Brain microvascular endothelial cell (primary cell): Measurements from ENCODE around the gene PARP1.

Experiments
- DNase-seq: peaks from one replicate; pipeline ENCODE4 v3.0.0-alpha.2; 2020
- H3K27ac ChIP-seq: fragments of 250-450 bp; sonication (Bioruptor Pico); 2 replicates; pipeline ENCODE4 v1.5.1; 2020; ENCODE audit warnings: mild to moderate bottlenecking, moderate library complexity
- H3K27me3 ChIP-seq: fragments of 250-450 bp; sonication (Bioruptor Pico); replicated peaks from 2 replicates; pipeline ENCODE4 v1.5.1; 2020; ENCODE audit warnings: mild to moderate bottlenecking
- H3K36me3 ChIP-seq: fragments of 250-450 bp; sonication (Bioruptor Pico); replicated peaks from 2 replicates; pipeline ENCODE4 v1.5.1; 2020; ENCODE audit warnings: mild to moderate bottlenecking
- H3K4me3 ChIP-seq: 2 replicates; pipeline ENCODE4 v1.5.1; 2011; ENCODE audit warnings: low read depth, mild to moderate bottlenecking, control low read depth, low read length, moderate library complexity
- CTCF ChIP-seq: IDR thresholded peaks from 2 replicates; pipeline ENCODE4 v1.5.1; 2011; ENCODE audit warnings: low read depth, mild to moderate bottlenecking, moderate library complexity, low read length, control low read depth, inconsistent platforms; ENCODE audit errors: missing control alignments
- in situ Hi-C: cut with HindIII; loops from 2 replicates; pipeline ENCODE4 v1.10.0; 2017; ENCODE audit warnings: low sequenced_read_pairs, low pct_ligation_motif_present

PARP1 gene

GRCh38 chr1:226406401-226406881 lies 1.5 kb downstream of the PARP1 start:
- H3K4me3 ChIP-seq, result peak overlapping the region; percentile 79
- H3K27me3 ChIP-seq, result no peaks in the 10 kb centered on the region
- no peak overlapping the region for H3K27ac ChIP-seq
- no peak for DNase-seq
- in situ Hi-C loops, result no loop called here
- peaks cover 7% of the 10 kb centered on the region for H3K36me3 ChIP-seq
- TF ChIP-seq CTCF, result no peak

GRCh38 chr1:226405411-226405988 lies 2.4 kb downstream of the PARP1 start:
- no peak overlapping the region for H3K4me3 ChIP-seq
- H3K36me3 ChIP-seq, result peaks cover 9% of the 10 kb centered on the region
- in situ Hi-C loops, result no loop called here
- no peak for DNase-seq
- H3K27me3 ChIP-seq, result no peaks in the 10 kb centered on the region
- H3K27ac ChIP-seq, result no peak overlapping the region
- TF ChIP-seq CTCF, result no peak

GRCh38 chr1:226404904-226405222 lies 3.0 kb downstream of the PARP1 start:
- DNase-seq, result no peak
- Histone ChIP-seq H3K27me3 (no peaks in the 10 kb centered on the region), H3K27ac (no peak overlapping the region), H3K36me3 (peaks cover 12% of the 10 kb centered on the region), H3K4me3 (no peak overlapping the region)
- no peak for TF ChIP-seq CTCF
- in situ Hi-C loops, result no loop called here

GRCh38 chr1:226404063-226404903 lies 3.6 kb downstream of the PARP1 start:
- Histone ChIP-seq H3K27ac (no peak overlapping the region), H3K36me3 (peaks cover 16% of the 10 kb centered on the region), H3K27me3 (no peaks in the 10 kb centered on the region), H3K4me3 (no peak overlapping the region)
- TF ChIP-seq CTCF, result no peak
- DNase-seq, result peak; percentile 6
- in situ Hi-C loops, result no loop called here

- H3K27ac ChIP-seq, result no peak overlapping the region
- peaks cover 17% of the 10 kb centered on the region for H3K36me3 ChIP-seq
- no peak overlapping the region for H3K4me3 ChIP-seq
- TF ChIP-seq CTCF, result peak; percentile 63
- peak; percentile 34 for DNase-seq
- in situ Hi-C loops, result no loop called here
- no peaks in the 10 kb centered on the region for H3K27me3 ChIP-seq
Observed at GRCh38 chr1:226403201-226404034, 4.5 kb downstream of the PARP1 start.
